Sigmoid colon (tissue), 7 donors: ENCODE results near the gene CNOT4. TPM values are rescaled to one million over a fixed set of nuclear protein-coding genes. Genes with fewer than 3 reads are reported as not detected.
A peak's percentile ranks its signal among the peaks of the same experiment; 100 is the strongest.

ENCODE experiments used
- DNase-seq: peaks from one replicate; pipeline ENCODE4 v3.0.0-alpha.2; 2019
- H3K27ac ChIP-seq, 4 donors: fragments of 200-600 bp; sonication (generic); one replicate each; pipeline ENCODE4 v1.5.1; 2016 to 2019; ENCODE audit warnings: mild to moderate bottlenecking in 1 of 4
- H3K27me3 ChIP-seq, 3 donors: fragments of 200-600 bp; sonication (generic); one replicate each; pipeline ENCODE4 v1.5.1; 2019; ENCODE audit warnings: mild to moderate bottlenecking in 1 of 3
- H3K36me3 ChIP-seq, 4 donors: fragments of 200-600 bp; sonication (generic); one replicate each; pipeline ENCODE4 v1.5.1; 2016 to 2019
- H3K4me1 ChIP-seq, 4 donors: fragments of 200-600 bp; sonication (generic); one replicate each; pipeline ENCODE4 v1.5.1; 2017 to 2019
- H3K4me3 ChIP-seq, 4 donors: fragments of 200-600 bp; sonication (generic); one replicate each; pipeline ENCODE4 v1.5.1; 2017 to 2019; ENCODE audit warnings: mild to moderate bottlenecking in 2 of 4, moderate library complexity in 1 of 4
- H3K9me3 ChIP-seq, 4 donors: fragments of 200-600 bp in 3 of 4; sonication (generic) in 3 of 4; one replicate each; pipeline versions ENCODE4 v1.5.1 to v1.6.1; 2013 to 2019
- CTCF ChIP-seq, 4 experiments: fragments of 450-650 bp in 3 of 4; fragments of 200-600 bp in 1 of 4; IDR thresholded peaks; one replicate each; pipeline ENCODE4 v1.5.1; 2016 to 2019; ENCODE audit warnings: antibody characterized with exemption in 4 of 4, mild to moderate bottlenecking in 3 of 4, moderate library complexity in 2 of 4
- EP300 ChIP-seq, 4 donors: sonication (generic); formaldehyde crosslinking; IDR thresholded peaks; one replicate each; pipeline ENCODE4 v1.6.1; 2017; ENCODE audit warnings: antibody characterized with exemption in 4 of 4
- POLR2A ChIP-seq, 2 donors: fragments of 450-650 bp; IDR thresholded peaks; one replicate each; pipeline ENCODE4 v1.6.1; 2016; ENCODE audit warnings: antibody characterized with exemption in 2 of 2, mild to moderate bottlenecking in 2 of 2, moderate library complexity in 2 of 2
- POLR2AphosphoS5 ChIP-seq, 4 donors: sonication (generic); formaldehyde crosslinking; IDR thresholded peaks; one replicate each; pipeline ENCODE4 v1.6.1; 2017; ENCODE audit warnings: antibody characterized with exemption in 4 of 4
- WGBS, 2 donors: extraction: QIAGEN DNeasy Blood & Tissue Kit; methylation state at CpG; one replicate each; pipeline ENCODE4 v1.1.7; 2013; 5-methylcytosine and 5-hydroxymethylcytosine counted together
- intact Hi-C: fragments of 100-400 bp; cut with DNase I; formaldehyde crosslinking; loops from one replicate; pipeline ENCODE4 v1.15.1; 2023
- polyA plus RNA-seq, 3 donors: library from polyadenylated mRNA; stranded (reverse); fragments of 200-250 nt; gene quantifications; one replicate each; pipeline ENCODE4 v1.2.3, GENCODE V29; 2013
- total RNA-seq, 4 donors: library from RNA; depleted of rRNA; stranded (reverse); fragments of >200 nt; gene quantifications; one replicate each; pipeline ENCODE4 v1.1.0, GENCODE V29; 2016
- donor health status: healthy with polysubstance abuse.
- donor health status: Bipolar disorder and iron deficiency.
- donor health status: healthy.

The CNOT4 gene
- total and polyA plus RNA-seq, 7 donors: 4.2 to 31.6 (median 23.5) TPM

- Histone ChIP-seq H3K4me1 (no peaks in the 10 kb centered on the region), H3K4me3 (no peak overlapping the region), H3K27me3 (no peaks in the 10 kb centered on the region), H3K27ac (no peak overlapping the region), H3K36me3 (peaks cover 0 to 12% (median 0%) of the 10 kb centered on the region in 4 donors), H3K9me3 (no peaks in the 10 kb centered on the region)
- 93 to 94% methylated on average over 4 of the region's 4 CpGs for WGBS, 2 donors
- TF ChIP-seq CTCF (IDR thresholded peaks at IDR 0.05) (no peak), EP300 (IDR thresholded peaks at IDR 0.05) (no peak), POLR2AphosphoS5 (IDR thresholded peaks at IDR 0.05) (no peak), POLR2A (IDR thresholded peaks at IDR 0.05) (no peak)
- no peak for DNase-seq
- intact Hi-C loops: no loop called here
These were observed 89.1 kb downstream of the CNOT4 start for GRCh38 chr7:135420786-135421185.

- H3K4me3 ChIP-seq: no peak overlapping the region
- 96 to 97% methylated on average over 3 of the region's 3 CpGs for WGBS, 2 donors
- no peaks in the 10 kb centered on the region for H3K9me3 ChIP-seq
- TF ChIP-seq EP300 (IDR thresholded peaks at IDR 0.05) (no peak), CTCF (IDR thresholded peaks at IDR 0.05) (no peak), POLR2A (IDR thresholded peaks at IDR 0.05) (no peak), POLR2AphosphoS5 (IDR thresholded peaks at IDR 0.05) (no peak)
- no peak for DNase-seq
- no peaks in the 10 kb centered on the region for H3K27me3 ChIP-seq
- H3K4me1 ChIP-seq: no peaks in the 10 kb centered on the region
- H3K27ac ChIP-seq: no peak overlapping the region
- intact Hi-C loops: no loop called here
- peaks cover 0 to 25% (median 0%) of the 10 kb centered on the region in 4 donors for H3K36me3 ChIP-seq
These were observed 93.5 kb downstream of the CNOT4 start for GRCh38 chr7:135416431-135416830.

GRCh38 chr7:135414850-135415439 is 95.0 kb downstream of the CNOT4 start:
- no peaks in the 10 kb centered on the region for H3K9me3 ChIP-seq
- no peak overlapping the region for H3K27ac ChIP-seq
- DNase-seq: no peak
- no peaks in the 10 kb centered on the region for H3K27me3 ChIP-seq
- H3K36me3 ChIP-seq: peaks cover 0 to 31% (median 0%) of the 10 kb centered on the region in 4 donors
- intact Hi-C loops: no loop called here
- no peak overlapping the region for H3K4me3 ChIP-seq
- peak in 2 of 4 experiments; percentile 20 to 29 for TF ChIP-seq CTCF (IDR thresholded peaks at IDR 0.05)
- no peak for TF ChIP-seq POLR2A (IDR thresholded peaks at IDR 0.05)
- H3K4me1 ChIP-seq: no peaks in the 10 kb centered on the region
- 92% methylated on average over 2 of the region's 2 CpGs for WGBS, 2 donors

- H3K36me3 ChIP-seq: peaks cover 0 to 33% (median 0%) of the 10 kb centered on the region in 4 donors
- H3K9me3 ChIP-seq: no peaks in the 10 kb centered on the region
- no peak for TF ChIP-seq POLR2A (IDR thresholded peaks at IDR 0.05)
- H3K27ac ChIP-seq: no peak overlapping the region
- H3K4me1 ChIP-seq: no peaks in the 10 kb centered on the region
- 80 to 88% methylated on average over 3 of the region's 3 CpGs for WGBS, 2 donors
- intact Hi-C loops: no loop called here
- no peaks in the 10 kb centered on the region for H3K27me3 ChIP-seq
- no peak overlapping the region for H3K4me3 ChIP-seq
- no peak for DNase-seq
These were observed 95.7 kb downstream of the CNOT4 start for GRCh38 chr7:135414208-135414607.

GRCh38 chr7:135411098-135411497 is 98.8 kb downstream of the CNOT4 start:
- DNase-seq: no peak
- no peaks in the 10 kb centered on the region for H3K4me1 ChIP-seq
- intact Hi-C loops: no loop called here
- H3K4me3 ChIP-seq: no peak overlapping the region
- H3K36me3 ChIP-seq: peaks cover 0 to 37% (median 0%) of the 10 kb centered on the region in 4 donors
- H3K27ac ChIP-seq: no peak overlapping the region
- no peaks in the 10 kb centered on the region for H3K9me3 ChIP-seq
- no peaks in the 10 kb centered on the region for H3K27me3 ChIP-seq
- no peak for TF ChIP-seq POLR2A (IDR thresholded peaks at IDR 0.05)
- no peak for TF ChIP-seq POLR2AphosphoS5 (IDR thresholded peaks at IDR 0.05)
- no peak for TF ChIP-seq EP300 (IDR thresholded peaks at IDR 0.05)
- TF ChIP-seq CTCF (IDR thresholded peaks at IDR 0.05): no peak
